IMR-90 (cell line): Measurements from ENCODE around the gene PCNX2. TPM values are rescaled to one million over a fixed set of nuclear protein-coding genes. Genes with fewer than 3 reads are reported as not detected.

Experiments
- ATAC-seq: fragments of 200-7000 bp; cut with Tn5 transposase; 2 replicates; pipeline ENCODE4 v1.9.1; 2020; ENCODE audit warnings: low read depth, mild to moderate bottlenecking, moderate library complexity
- BruUV-seq: library from RNA; stranded (reverse); fragments of 400-500 nt; replicated peaks from 2 replicates; lab custom pipeline; 2021; lab: Mats Ljungman, UMichigan
- CTCF ChIA-PET: fragments of 300-600 bp; formaldehyde crosslinking; extraction: SDS; loops from one replicate; lab custom pipeline; 2021; ENCODE audit warnings: antibody characterized with exemption; lab: Yijun Ruan, JAX
- POLR2A ChIA-PET: fragments of 300-600 bp; sonication (Branson Sonifier 250); formaldehyde crosslinking; loops from one replicate; lab custom pipeline; 2022; ENCODE audit warnings: antibody characterized with exemption; ENCODE audit not compliant: unreplicated experiment; lab: Charles Lee
- DNase-seq: peaks from one replicate; pipeline ENCODE4 v3.0.0; 2013
- H2AFZ ChIP-seq: replicated peaks from 2 replicates; pipeline ENCODE3; 2013; ENCODE audit warnings: low read length, mild to moderate bottlenecking; ENCODE audit not compliant: poor library complexity
- H2AK5ac ChIP-seq: 2 replicates; pipeline ENCODE4 v1.6.1; 2013; ENCODE audit warnings: low read depth, low read length, inconsistent platforms
- H2AK9ac ChIP-seq: replicated peaks from 2 replicates; pipeline ENCODE3; 2013; ENCODE audit warnings: mild to moderate bottlenecking, low read depth, low read length, moderate library complexity; ENCODE audit not compliant: poor library complexity
- H2BK120ac ChIP-seq: 2 replicates; pipeline ENCODE4 v1.6.1; 2013; ENCODE audit warnings: low read depth, low read length, inconsistent platforms
- H2BK15ac ChIP-seq: 3 replicates; pipeline ENCODE4 v1.6.1; 2013; ENCODE audit warnings: low read depth, low read length, inconsistent platforms
- H2BK20ac ChIP-seq: 2 replicates; pipeline ENCODE4 v1.6.1; 2013; ENCODE audit warnings: low read depth, mild to moderate bottlenecking, inconsistent platforms, low read length, moderate library complexity
- H2BK5ac ChIP-seq: 2 replicates; pipeline ENCODE4 v1.6.1; 2013; ENCODE audit warnings: mild to moderate bottlenecking, low read depth, low read length, inconsistent platforms; ENCODE audit not compliant: poor library complexity, severe bottlenecking
- H3K14ac ChIP-seq: replicated peaks from 2 replicates; pipeline ENCODE4 v1.6.1; 2013; ENCODE audit warnings: low read depth, low read length, inconsistent platforms
- H3K18ac ChIP-seq: 2 replicates; pipeline ENCODE4 v1.6.1; 2013; ENCODE audit warnings: low read depth, low read length, control low read depth
- H3K23ac ChIP-seq: 2 replicates; pipeline ENCODE4 v1.6.1; 2013; ENCODE audit warnings: low read depth, low read length, inconsistent platforms
- H3K27ac ChIP-seq: 2 replicates; pipeline ENCODE4 v1.5.1; 2013; ENCODE audit warnings: mild to moderate bottlenecking, control low read depth, low read length; ENCODE audit not compliant: insufficient read depth
- H3K27me3 ChIP-seq: 2 replicates; pipeline ENCODE4 v1.6.1; 2013; ENCODE audit warnings: low read length; ENCODE audit not compliant: control insufficient read depth, insufficient read depth
- H3K36me3 ChIP-seq: 2 replicates; pipeline ENCODE4 v1.6.1; 2013; ENCODE audit warnings: low read length, mixed read lengths; ENCODE audit not compliant: control insufficient read depth, insufficient read depth
- H3K4ac ChIP-seq: 2 replicates; pipeline ENCODE4 v1.6.1; 2013; ENCODE audit warnings: low read depth, low read length, inconsistent platforms
- H3K4me1 ChIP-seq: 2 replicates; pipeline ENCODE4 v1.6.1; 2013; ENCODE audit warnings: low read length, mixed read lengths; ENCODE audit not compliant: control insufficient read depth, insufficient read depth
- H3K4me2 ChIP-seq: 2 replicates; pipeline ENCODE4 v1.6.1; 2013; ENCODE audit warnings: low read depth, mild to moderate bottlenecking, control low read depth, low read length, moderate library complexity
- H3K4me3 ChIP-seq: 2 replicates; pipeline ENCODE4 v1.5.1; 2013; ENCODE audit warnings: low read depth, mild to moderate bottlenecking, control low read depth, low read length, moderate library complexity; ENCODE audit not compliant: insufficient read depth
- H3K56ac ChIP-seq: 2 replicates; pipeline ENCODE4 v1.6.1; 2013; ENCODE audit warnings: low read length, inconsistent platforms; ENCODE audit not compliant: insufficient read depth; ENCODE audit errors: extremely low read depth
- H3K79me1 ChIP-seq, 2 experiments: 2 replicates each; pipeline ENCODE4 v1.6.1; 2013; ENCODE audit warnings: low read length in 2 of 2, inconsistent platforms in 1 of 2, low read depth in 1 of 2
- H3K9ac ChIP-seq: 2 replicates; pipeline ENCODE4 v1.6.1; 2013; ENCODE audit warnings: low read depth, low read length, control low read depth
- H3K9me1 ChIP-seq: 2 replicates; pipeline ENCODE4 v1.6.1; 2013; ENCODE audit warnings: low read length, inconsistent platforms; ENCODE audit not compliant: insufficient read depth
- H3K9me3 ChIP-seq: 2 replicates; pipeline ENCODE4 v1.6.1; 2013; ENCODE audit warnings: low read length; ENCODE audit not compliant: control insufficient read depth, insufficient read depth
- H4K20me1 ChIP-seq: 2 replicates; pipeline ENCODE4 v1.6.1; 2013; ENCODE audit warnings: low read length, inconsistent platforms; ENCODE audit not compliant: insufficient read depth
- H4K5ac ChIP-seq: 2 replicates; pipeline ENCODE4 v1.6.1; 2013; ENCODE audit warnings: mild to moderate bottlenecking, low read depth, low read length, control low read depth
- H4K8ac ChIP-seq, 2 experiments: 2 replicates each; pipeline ENCODE4 v1.6.1; 2013; ENCODE audit warnings: low read depth in 2 of 2, low read length in 2 of 2, control low read depth in 1 of 2, inconsistent platforms in 1 of 2
- H4K91ac ChIP-seq: 2 replicates; pipeline ENCODE4 v1.6.1; 2013; ENCODE audit warnings: low read depth, low read length, inconsistent platforms; ENCODE audit not compliant: insufficient read depth
- CHD1 ChIP-seq: IDR thresholded peaks from 2 replicates; pipeline ENCODE4 v1.6.1; 2012; ENCODE audit warnings: low read depth, low read length, improper control_type of control experiment
- MAZ ChIP-seq: IDR thresholded peaks from 2 replicates; pipeline ENCODE4 v1.6.1; 2012; ENCODE audit warnings: low read depth, mild to moderate bottlenecking, low read length, improper control_type of control experiment, moderate library complexity, borderline replicate concordance
- NFE2L2 ChIP-seq: fragments of 150-350 bp; IDR thresholded peaks from 2 replicates; pipeline ENCODE4 v1.6.1; 2016; ENCODE audit warnings: low read depth, mild to moderate bottlenecking, low read length
- WGBS, 2 experiments: methylation state at CpG; one replicate each; pipeline versions ENCODE4 v1.1.5 to v1.1.7; 2013; ENCODE audit warnings: missing lambda C conversion rate in 2 of 2; ENCODE audit not compliant: insufficient read length in 1 of 2; ENCODE audit errors: extremely low coverage in 2 of 2; 5-methylcytosine and 5-hydroxymethylcytosine counted together
- dilution Hi-C: fragments of 300-500 bp; cut with HindIII; formaldehyde crosslinking; loops from one replicate; pipeline ENCODE4 v1.14.3; 2018; ENCODE audit warnings: low sequenced_read_pairs; ENCODE audit not compliant: unreplicated experiment
- in situ Hi-C: fragments of 300-500 bp; cut with MboI; formaldehyde crosslinking; loops from 3 replicates; pipeline ENCODE4 v1.14.3; 2019; ENCODE audit warnings: low sequenced_read_pairs, inconsistent platforms, mixed read lengths
- intact Hi-C: fragments of 100-400 bp; cut with micrococcal nuclease; formaldehyde crosslinking; loops from 2 replicates; pipeline ENCODE4 v1.10.0; 2022
- polyA plus RNA-seq, 3 experiments: library from polyadenylated mRNA; depleted of rRNA; stranded (reverse); fragments of >200 nt; gene quantifications; 2 replicates each; pipeline ENCODE4 v1.2.3, GENCODE V29; 2012; ENCODE audit warnings: low replicate concordance in 1 of 3
- total RNA-seq: library from RNA; depleted of rRNA; stranded (reverse); fragments of >200 nt; gene quantifications from 2 replicates; pipeline ENCODE4 v1.2.3, GENCODE V29; 2012

Gene PCNX2
- total and polyA plus RNA-seq, 2 of the 4 experiments (the other 2 are of a cell fraction) = 15.9 to 22.6 TPM

GRCh38 chr1:233019778-233020325, 275.7 kb downstream of the PCNX2 start:
- TF ChIP-seq NFE2L2 (no peak), MAZ (no peak), CHD1 (no peak)
- Histone ChIP-seq H2BK5ac (peak overlapping the region; percentile 9), H3K9ac (no peak overlapping the region; the same call in 1 of the 2 replicates), H2BK20ac (peak overlapping the region; percentile 91; the same call in 1 of the 2 replicates), H3K4ac (peak overlapping the region; percentile 90), H3K4me3 (no peak overlapping the region), H2AK9ac (peak overlapping the region; percentile 79), H4K91ac (peak overlapping the region; percentile 87; the same call in 1 of the 2 replicates), H2AK5ac (peak overlapping the region; percentile 96), H3K36me3 (0 out of 2 replicates have a peak, but pooled peaks cover under 1% of the 10 kb centered on the region), H3K9me3 (no peaks in the 10 kb centered on the region), H2BK15ac (peak overlapping the region; percentile 66; the same call in 2 of the 3 replicates), H3K18ac (peak overlapping the region; percentile 95), H3K23ac (peak overlapping the region; percentile 15; the same call in 1 of the 2 replicates), H4K20me1 (no peaks in the 10 kb centered on the region), H3K14ac (peak overlapping the region; percentile 49), H3K9me1 (peaks cover 12% of the 10 kb centered on the region; the same call in 1 of the 2 replicates), H3K27me3 (no peaks in the 10 kb centered on the region), H3K56ac (no peak overlapping the region; the same call in 1 of the 2 replicates), H3K4me1 (peaks cover 18% of the 10 kb centered on the region), H2BK120ac (peak overlapping the region; percentile 88), H2AFZ (no peak overlapping the region), H3K4me2 (peak overlapping the region; percentile 43), H3K79me1 (no peaks in the 10 kb centered on the region), H4K5ac (peak overlapping the region; percentile 71), H3K27ac (peak overlapping the region; percentile 95; the same call in 1 of the 2 replicates), H4K8ac (peak overlapping the region; percentile 31 to 54; a peak in 2 of 4 replicates)
- no TSS peak for BruUV-seq
- ChIA-PET POLR2A (no interaction called here), CTCF (no interaction called here)
- ATAC-seq = peak; percentile 83
- dilution Hi-C loops (no loop called here), in situ Hi-C loops (no loop called here), intact Hi-C loops (loop anchor here (5.0 kb wide), 1 partner anchor 92 kb away; no protein-coding TSS in a partner anchor)
- WGBS, 2 experiments = 40% methylated on average over 7 of the region's 12 CpGs; no CpG with 5 or more reads in 1 of the 2 experiments
- DNase-seq = peak; percentile 79
